HG03097 (cell line): ENCODE measurements around the gene GRB10.
"Not testable (repeated sequence)": the region's sequence is repeated elsewhere in the genome, so short reads cannot be mapped to it uniquely, and the experiment has no call there.

ENCODE experiments used
- ATAC-seq: cut with Tn5 transposase; IDR thresholded peaks from one replicate; pipeline ENCODE4 v1.9.1; 2021; ENCODE audit not compliant: unreplicated experiment, low FRiP score

GRB10 gene

DNA sequence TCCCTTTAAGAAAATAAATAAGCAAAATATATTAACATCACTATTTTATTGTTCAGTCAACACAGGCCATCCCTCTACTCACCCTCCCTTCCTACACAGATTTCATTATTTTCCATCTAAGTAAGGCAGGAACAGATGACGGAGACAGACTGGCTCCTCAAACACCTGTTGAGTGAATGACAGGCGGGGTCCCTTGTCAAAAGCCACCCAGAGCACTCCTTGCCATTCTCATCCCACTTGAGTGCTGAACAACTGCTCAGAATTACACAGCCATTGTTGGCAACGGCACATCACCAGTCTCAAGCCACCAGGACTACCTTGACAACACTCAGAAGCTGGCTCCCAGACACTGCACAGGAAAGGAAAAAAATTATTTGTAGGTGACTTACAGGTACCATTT is 3.3 kb downstream of the GRB10 start:
- ATAC-seq, result no peak

- ATAC-seq, result no peak
These were observed 4.5 kb downstream of the GRB10 start for GRCh38 chr7:50778189-50778588.

DNA sequence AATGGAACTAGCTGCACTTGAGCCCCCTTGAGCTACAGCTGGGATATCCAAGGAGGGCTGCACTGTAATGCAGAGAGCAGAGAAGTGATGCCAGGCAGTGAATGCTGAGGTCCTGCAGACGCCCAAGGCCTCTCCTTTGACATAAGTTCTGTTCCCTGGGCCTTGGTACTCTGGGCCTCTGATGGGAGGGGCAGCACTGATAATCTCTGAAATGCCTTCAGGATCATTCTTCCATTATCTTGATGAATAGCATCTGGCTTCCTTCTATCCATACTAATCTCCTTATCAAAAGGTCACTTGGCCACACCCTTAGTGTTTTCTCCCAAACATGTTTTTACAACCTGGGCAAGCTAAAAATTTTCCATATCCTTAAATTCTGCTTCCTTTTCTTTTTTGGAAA is 6.9 kb downstream of the GRB10 start:
- no peak for ATAC-seq

- no peak for ATAC-seq
These were observed 7.5 kb downstream of the GRB10 start for GRCh38 chr7:50775231-50775630.

GRCh38 chr7:50774319-50774718 is 8.4 kb downstream of the GRB10 start:
- no peak for ATAC-seq

DNA sequence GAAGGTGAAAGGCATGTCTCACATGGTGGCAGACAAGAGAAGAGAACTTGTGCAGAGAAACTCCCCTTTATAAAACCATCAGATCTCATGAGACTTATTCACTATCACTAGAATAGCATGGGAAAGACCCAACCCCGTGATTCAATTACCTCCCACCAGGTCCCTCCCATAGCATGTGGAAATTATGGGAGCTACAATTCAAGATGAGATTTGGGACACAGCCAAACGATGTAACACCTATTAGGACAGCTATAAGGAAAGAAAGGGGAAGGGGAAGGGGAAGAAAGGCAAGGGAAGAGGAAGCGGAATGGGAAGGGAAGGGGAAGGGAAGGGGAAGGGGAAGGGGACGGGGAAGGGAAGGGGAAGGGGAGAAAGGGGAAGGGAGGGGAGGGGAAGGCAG is 9.6 kb downstream of the GRB10 start:
- ATAC-seq, result not testable (repeated sequence)

- no peak for ATAC-seq
These were observed 11.3 kb downstream of the GRB10 start for GRCh38 chr7:50771120-50772002.

- ATAC-seq, result no peak
These were observed 13.9 kb downstream of the GRB10 start for GRCh38 chr7:50768485-50769474.

GRCh38 chr7:50766849-50767207 is 15.9 kb downstream of the GRB10 start:
- ATAC-seq, result no peak

DNA sequence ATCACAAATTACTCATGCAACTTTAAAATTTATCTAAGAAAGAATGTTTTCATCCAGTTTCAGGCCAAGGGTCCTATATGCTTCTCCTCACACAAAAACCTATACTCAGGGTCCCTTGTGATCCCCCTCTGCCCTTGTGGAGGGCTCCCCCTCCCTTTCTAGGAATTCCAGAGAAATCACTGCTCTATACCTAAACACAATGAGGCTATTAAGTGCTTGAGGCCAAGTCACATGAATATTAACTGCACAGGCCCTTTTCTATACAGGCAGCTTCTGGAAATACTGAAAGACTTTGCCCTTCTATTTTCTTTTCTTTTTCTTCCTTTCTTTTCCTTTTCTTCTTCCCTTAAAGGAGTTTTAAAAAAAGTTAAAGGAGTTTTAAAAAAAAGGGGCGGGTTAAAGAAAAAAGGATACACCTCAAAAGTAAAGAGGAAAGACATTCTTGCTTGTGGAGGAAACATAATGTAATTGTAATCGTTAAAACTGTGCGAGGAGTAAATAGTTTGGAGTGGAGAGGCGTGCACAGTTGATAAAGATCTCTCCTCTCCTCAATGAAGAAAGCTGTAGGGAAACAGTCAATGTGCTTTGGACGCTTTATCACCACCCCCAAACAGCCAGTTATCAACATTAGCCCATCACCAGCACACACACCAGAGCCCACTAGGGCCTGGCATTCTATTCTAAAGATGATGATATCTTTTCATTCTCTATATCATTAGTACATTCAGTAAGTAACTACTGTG is 16.4 kb downstream of the GRB10 start:
- ATAC-seq, result no peak

- no peak for ATAC-seq
These were observed 20.4 kb downstream of the GRB10 start for GRCh38 chr7:50762337-50762736.

DNA sequence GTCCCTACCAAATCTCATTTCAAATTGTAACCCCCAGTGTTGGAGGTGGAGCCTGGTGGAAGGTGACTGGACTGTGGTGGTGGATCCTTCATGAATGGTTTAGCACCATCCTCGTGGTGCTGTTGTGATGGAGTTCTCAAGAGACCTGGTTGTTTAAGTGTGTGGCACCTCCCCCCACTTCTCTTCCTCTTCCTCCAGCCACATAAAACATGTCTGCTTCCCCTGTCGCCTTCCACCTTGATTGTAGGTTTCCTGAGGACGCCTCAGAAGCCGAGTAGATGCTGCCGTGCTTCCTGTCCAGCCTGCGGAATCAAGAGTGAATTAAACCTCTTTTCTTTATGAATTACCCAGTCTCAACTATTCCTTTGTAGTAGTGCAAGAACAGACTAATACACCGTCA is 21.0 kb downstream of the GRB10 start:
- ATAC-seq, result no peak

GRCh38 chr7:50757703-50758390 is 24.8 kb downstream of the GRB10 start:
- ATAC-seq, result no peak

- ATAC-seq, result no peak
These were observed 26.5 kb downstream of the GRB10 start for GRCh38 chr7:50756180-50756579.

DNA sequence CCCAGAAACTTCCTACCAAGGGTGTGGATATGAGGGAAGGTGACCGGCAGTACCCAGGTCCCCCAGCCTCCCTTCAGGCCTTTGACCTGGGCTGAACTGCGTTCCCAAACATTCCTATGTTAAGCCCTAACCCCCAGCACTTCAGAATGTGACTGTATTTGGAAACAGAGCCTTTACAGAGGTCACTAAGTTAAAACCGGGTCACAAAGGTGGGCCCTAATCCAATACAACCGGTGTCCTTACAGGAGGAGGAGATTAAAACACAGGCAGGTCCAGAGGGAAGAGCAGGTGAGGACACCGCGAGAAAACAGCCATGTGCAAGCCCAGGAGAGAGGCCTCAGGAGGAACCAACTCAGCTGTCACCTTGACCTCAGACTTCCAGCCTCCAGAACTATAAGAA is 28.0 kb downstream of the GRB10 start:
- ATAC-seq, result no peak

- ATAC-seq, result no peak
These were observed 28.5 kb downstream of the GRB10 start for GRCh38 chr7:50754241-50754640.

DNA sequence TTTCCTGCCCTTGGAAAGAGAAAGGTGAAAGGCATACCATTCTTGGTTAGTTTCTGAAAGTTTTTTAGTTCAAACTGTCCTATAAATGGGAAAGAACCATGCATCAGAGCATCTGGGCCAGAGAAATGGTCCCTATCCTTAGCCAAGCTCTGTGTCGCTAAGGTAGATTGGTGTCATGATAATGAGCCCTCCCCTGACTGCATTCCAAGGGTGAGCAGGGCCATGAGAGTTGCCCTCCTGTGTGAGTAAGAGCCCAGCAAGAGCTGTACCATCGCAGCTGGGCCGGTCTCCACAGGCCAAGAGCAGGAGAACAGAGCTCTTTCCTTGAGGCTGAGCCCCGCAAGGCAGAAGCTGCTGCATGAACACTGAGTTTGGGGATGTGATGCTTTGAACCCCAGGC is 30.3 kb downstream of the GRB10 start:
- ATAC-seq, result no peak

DNA sequence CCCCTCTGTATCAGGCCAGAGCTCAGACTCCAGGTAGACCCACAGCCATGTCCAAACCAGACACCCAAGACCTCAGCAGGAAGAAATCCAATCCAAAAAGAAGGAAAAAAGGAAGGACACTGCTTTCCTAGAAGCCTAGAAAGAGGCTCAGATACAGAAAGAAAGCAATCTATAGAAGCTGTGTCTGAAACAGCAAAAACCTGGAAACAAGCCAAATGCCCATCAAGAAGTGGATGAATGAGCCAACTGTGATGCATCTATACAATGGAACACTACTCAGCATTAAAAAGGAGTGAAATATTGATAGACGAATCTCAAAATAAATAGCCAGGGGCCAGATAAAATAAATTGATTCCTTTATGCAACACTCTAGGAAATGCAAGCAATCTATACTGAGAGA is 31.6 kb downstream of the GRB10 start:
- ATAC-seq, result no peak

GRCh38 chr7:50749896-50750295 is 32.8 kb downstream of the GRB10 start:
- ATAC-seq, result no peak

DNA sequence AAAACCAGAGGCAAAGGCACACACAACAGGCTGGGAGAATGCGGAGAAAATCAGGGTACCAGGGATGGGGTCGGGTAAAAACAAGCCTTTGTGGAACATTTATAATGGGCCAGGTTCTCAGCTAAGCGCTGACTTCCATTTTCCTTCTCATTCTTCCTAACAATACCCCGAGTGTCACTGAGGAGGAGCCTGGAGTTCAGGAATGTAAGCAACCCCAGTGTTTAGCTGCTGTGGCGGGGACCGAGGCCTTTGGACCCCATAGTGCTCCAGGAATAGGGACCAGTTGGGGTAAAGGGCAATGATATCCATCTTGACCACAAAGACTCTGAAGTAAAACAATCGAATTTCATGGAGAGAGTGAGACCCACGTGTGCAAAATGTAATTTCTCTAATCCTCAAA is 34.2 kb downstream of the GRB10 start:
- ATAC-seq, result no peak
